Tibial nerve (tissue), 4 donors: ENCODE measurements around the gene SLC9A9.

Experiments used
- CTCF ChIP-seq, 5 experiments: fragments of 200-600 bp in 3 of 5; fragments of 450-650 bp in 2 of 5; sonication (generic) in 3 of 5; IDR thresholded peaks; one replicate each; pipeline ENCODE4 v1.5.1; 2016 to 2019; ENCODE audit warnings: antibody characterized with exemption in 5 of 5, mild to moderate bottlenecking in 3 of 5, moderate library complexity in 2 of 5
- EP300 ChIP-seq, 2 donors: sonication (generic); formaldehyde crosslinking; IDR thresholded peaks; one replicate each; pipeline ENCODE4 v1.6.1; 2017; ENCODE audit warnings: antibody characterized with exemption in 2 of 2, mild to moderate bottlenecking in 1 of 2
- POLR2A ChIP-seq, 2 donors: fragments of 450-650 bp; IDR thresholded peaks; one replicate each; pipeline ENCODE4 v1.6.1; 2017; ENCODE audit warnings: antibody characterized with exemption in 2 of 2, mild to moderate bottlenecking in 2 of 2, moderate library complexity in 2 of 2

GRCh38 chr3:143605233-143605950 is 242.9 kb downstream of the SLC9A9 start:
- TF ChIP-seq CTCF (IDR thresholded peaks at IDR 0.05) (no peak), EP300 (IDR thresholded peaks at IDR 0.05) (no peak), POLR2A (IDR thresholded peaks at IDR 0.05) (no peak)
